ENCODE data around the gene ADAMTS13.

DNA sequence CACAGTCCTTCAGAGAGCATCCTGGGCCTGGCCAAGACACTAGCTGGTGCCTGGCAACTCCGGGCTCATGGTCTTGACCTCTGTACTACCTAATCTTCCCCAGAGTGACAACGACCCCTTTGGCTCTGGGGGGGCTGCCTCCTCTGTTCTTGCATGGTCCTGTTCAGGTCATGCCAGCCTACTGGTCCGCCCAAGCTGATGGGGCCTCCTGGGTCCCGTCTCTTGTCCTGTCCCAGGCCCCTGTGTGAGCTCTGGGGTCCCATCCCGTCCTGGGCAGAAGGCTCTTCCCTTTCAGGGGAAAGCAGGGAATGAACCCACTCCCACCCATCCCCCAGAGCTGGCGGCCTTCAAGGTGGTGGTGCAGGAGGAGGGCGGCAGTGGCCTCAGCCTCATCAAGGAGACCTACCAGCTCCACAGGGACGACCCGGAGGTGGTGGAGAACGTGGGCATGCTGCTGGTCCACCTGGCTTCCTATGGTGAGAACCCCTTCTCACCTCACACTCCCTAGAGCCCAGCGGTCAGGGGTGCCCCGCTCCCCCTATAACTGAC lies 17.6 kb upstream of the ADAMTS13 start:
- TF ChIP-seq, protein P1, sequence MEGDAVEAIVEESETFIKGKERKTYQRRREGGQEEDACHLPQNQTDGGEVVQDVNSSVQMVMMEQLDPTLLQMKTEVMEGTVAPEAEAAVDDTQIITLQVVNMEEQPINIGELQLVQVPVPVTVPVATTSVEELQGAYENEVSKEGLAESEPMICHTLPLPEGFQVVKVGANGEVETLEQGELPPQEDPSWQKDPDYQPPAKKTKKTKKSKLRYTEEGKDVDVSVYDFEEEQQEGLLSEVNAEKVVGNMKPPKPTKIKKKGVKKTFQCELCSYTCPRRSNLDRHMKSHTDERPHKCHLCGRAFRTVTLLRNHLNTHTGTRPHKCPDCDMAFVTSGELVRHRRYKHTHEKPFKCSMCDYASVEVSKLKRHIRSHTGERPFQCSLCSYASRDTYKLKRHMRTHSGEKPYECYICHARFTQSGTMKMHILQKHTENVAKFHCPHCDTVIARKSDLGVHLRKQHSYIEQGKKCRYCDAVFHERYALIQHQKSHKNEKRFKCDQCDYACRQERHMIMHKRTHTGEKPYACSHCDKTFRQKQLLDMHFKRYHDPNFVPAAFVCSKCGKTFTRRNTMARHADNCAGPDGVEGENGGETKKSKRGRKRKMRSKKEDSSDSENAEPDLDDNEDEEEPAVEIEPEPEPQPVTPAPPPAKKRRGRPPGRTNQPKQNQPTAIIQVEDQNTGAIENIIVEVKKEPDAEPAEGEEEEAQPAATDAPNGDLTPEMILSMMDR (IDR thresholded peaks at IDR 0.05; ENCODE audit: low read depth, low read length), result no peak
- no peak for TF ChIP-seq EZH2phosphoT487 (IDR thresholded peaks at IDR 0.05; ENCODE audit: low read depth)

Data from OCI-LY3 (cell line).